ENCODE data around the gene WNT1. TPM values are rescaled to one million over a fixed set of nuclear protein-coding genes. Genes with fewer than 3 reads are reported as not detected.

WNT1 gene
- total RNA-seq, 1 donor from 2014 or later = not detected

GRCh38 chr12:48968467-48968866 lies 9.7 kb upstream of the WNT1 start:
- peaks cover 29% of the 10 kb centered on the region for H3K4me1 Mint-ChIP-seq
- H3K27ac Mint-ChIP-seq = no peak overlapping the region
- H3K36me3 Mint-ChIP-seq = no peaks in the 10 kb centered on the region
- H3K9me3 Mint-ChIP-seq = no peaks in the 10 kb centered on the region
- TF ChIP-seq, protein P1, sequence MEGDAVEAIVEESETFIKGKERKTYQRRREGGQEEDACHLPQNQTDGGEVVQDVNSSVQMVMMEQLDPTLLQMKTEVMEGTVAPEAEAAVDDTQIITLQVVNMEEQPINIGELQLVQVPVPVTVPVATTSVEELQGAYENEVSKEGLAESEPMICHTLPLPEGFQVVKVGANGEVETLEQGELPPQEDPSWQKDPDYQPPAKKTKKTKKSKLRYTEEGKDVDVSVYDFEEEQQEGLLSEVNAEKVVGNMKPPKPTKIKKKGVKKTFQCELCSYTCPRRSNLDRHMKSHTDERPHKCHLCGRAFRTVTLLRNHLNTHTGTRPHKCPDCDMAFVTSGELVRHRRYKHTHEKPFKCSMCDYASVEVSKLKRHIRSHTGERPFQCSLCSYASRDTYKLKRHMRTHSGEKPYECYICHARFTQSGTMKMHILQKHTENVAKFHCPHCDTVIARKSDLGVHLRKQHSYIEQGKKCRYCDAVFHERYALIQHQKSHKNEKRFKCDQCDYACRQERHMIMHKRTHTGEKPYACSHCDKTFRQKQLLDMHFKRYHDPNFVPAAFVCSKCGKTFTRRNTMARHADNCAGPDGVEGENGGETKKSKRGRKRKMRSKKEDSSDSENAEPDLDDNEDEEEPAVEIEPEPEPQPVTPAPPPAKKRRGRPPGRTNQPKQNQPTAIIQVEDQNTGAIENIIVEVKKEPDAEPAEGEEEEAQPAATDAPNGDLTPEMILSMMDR (IDR thresholded peaks at IDR 0.05; ENCODE audit: unreplicated experiment) = no peak
- DNase-seq (ENCODE audit: low spot score in 2 of 2, unreplicated experiment in 2 of 2) = no peak
- no peak overlapping the region for H3K4me3 Mint-ChIP-seq
- peaks cover 70% of the 10 kb centered on the region for H3K27me3 Mint-ChIP-seq (ENCODE audit: low read depth)

GRCh38 chr12:48969160-48969771 lies 8.9 kb upstream of the WNT1 start:
- DNase-seq (ENCODE audit: low spot score in 2 of 2, unreplicated experiment in 2 of 2) = no peak
- Mint-ChIP-seq H3K9me3 (no peaks in the 10 kb centered on the region), H3K27me3 (ENCODE audit: low read depth) (peaks cover 75% of the 10 kb centered on the region), H3K4me3 (peak overlapping the region; percentile 20), H3K36me3 (no peaks in the 10 kb centered on the region), H3K4me1 (peaks cover 29% of the 10 kb centered on the region), H3K27ac (no peak overlapping the region)
- TF ChIP-seq, protein P1 (IDR thresholded peaks at IDR 0.05; ENCODE audit: unreplicated experiment) = no peak

- Mint-ChIP-seq H3K27me3 (ENCODE audit: low read depth) (peaks cover 83% of the 10 kb centered on the region), H3K9me3 (no peaks in the 10 kb centered on the region), H3K36me3 (no peaks in the 10 kb centered on the region), H3K27ac (no peak overlapping the region), H3K4me1 (peaks cover 29% of the 10 kb centered on the region), H3K4me3 (peak overlapping the region; percentile 74)
- TF ChIP-seq, protein P1 (IDR thresholded peaks at IDR 0.05; ENCODE audit: unreplicated experiment) = no peak
- no peak for DNase-seq (ENCODE audit: low spot score in 2 of 2, unreplicated experiment in 2 of 2)
Measured at GRCh38 chr12:48969833-48970701, 8.1 kb upstream of the WNT1 start.

DNA sequence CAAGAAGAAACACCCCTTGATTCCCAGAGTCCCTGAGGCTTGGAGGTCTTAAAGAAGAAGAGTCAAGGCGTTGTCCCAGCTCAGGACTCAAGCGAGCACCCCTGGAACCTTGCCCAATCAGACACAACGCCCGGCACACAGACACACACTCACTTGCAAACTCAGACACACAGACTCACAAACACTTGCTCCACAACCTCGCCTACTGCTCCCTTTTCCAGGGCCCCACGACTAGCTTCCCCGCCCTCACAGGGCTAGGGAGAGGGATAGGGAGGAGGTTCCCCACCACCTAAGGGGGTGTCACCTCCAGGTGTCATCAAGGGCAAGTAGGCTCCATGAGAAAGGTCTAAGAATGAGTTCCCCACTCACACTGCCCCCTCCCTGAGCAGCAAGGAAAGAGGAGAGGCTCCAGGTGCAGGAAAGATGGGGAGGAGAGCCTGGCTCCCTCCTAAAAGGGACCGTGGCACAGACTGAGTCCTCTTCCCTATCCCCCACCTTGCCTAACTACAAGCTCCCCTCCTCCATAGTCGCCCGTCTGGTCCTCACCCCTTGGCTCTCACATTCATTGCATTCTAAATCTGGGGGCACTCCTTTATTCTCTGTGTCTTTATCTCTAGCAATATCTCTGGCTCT lies 7.3 kb upstream of the WNT1 start:
- Mint-ChIP-seq H3K9me3 (no peaks in the 10 kb centered on the region), H3K4me3 (peak overlapping the region; percentile 74), H3K4me1 (peaks cover 29% of the 10 kb centered on the region), H3K27ac (no peak overlapping the region), H3K27me3 (ENCODE audit: low read depth) (peaks cover 83% of the 10 kb centered on the region), H3K36me3 (no peaks in the 10 kb centered on the region)
- no peak for DNase-seq (ENCODE audit: low spot score in 2 of 2, unreplicated experiment in 2 of 2)
- TF ChIP-seq, protein P1 (IDR thresholded peaks at IDR 0.05; ENCODE audit: unreplicated experiment) = no peak

DNA sequence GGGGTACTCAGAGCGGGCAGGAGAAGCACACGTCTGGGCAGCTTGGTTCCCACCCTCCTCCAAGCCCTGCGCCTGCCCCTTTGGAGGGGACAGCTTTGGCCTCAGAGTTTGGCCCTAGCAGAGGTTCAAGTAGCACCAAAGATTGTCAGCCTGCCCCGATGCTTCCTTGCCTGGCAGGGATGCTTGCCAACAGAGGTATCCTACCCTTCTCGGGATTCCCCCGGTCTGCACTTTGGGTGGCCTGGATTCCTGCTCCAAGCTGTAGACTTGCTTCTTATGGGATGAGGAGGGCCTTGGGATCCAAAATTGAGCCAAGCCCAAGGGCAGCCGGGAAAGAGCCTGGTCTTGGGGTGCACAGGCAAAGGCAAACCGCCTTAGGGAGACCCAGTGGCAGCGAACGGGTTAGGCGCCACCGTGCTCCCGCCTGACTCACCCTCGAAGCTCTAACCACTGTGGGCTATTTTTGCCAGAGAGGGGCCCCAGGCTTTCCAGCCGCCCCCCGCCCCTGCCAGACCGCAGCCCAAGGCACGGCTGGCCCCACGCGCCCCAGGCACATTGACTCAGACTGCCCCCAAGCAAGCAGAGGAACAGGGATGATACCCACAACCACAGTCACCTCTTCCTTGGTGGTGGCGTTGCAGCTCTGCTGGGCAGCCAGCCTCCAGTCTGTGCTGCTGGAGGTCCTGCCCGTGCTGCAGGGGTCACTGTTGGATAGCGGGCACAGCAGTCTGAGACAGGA lies 5.7 kb upstream of the WNT1 start:
- Mint-ChIP-seq H3K27me3 (ENCODE audit: low read depth) (peaks cover 94% of the 10 kb centered on the region), H3K27ac (no peak overlapping the region), H3K4me3 (peak overlapping the region; percentile 74), H3K4me1 (peaks cover 29% of the 10 kb centered on the region), H3K9me3 (no peaks in the 10 kb centered on the region), H3K36me3 (no peaks in the 10 kb centered on the region)
- TF ChIP-seq, protein P1 (IDR thresholded peaks at IDR 0.05; ENCODE audit: unreplicated experiment) = no peak
- no peak for DNase-seq (ENCODE audit: low spot score in 2 of 2, unreplicated experiment in 2 of 2)

Measured in mesothelial cell of epicardium (in vitro differentiated cells).